Progenitor cell of endocrine pancreas (in vitro differentiated cells): Measurements from ENCODE around the gene ATOH1. TPM values are rescaled to one million over a fixed set of nuclear protein-coding genes. Genes with fewer than 3 reads are reported as not detected.

Experiments
- DNase-seq: peaks from one replicate; pipeline ENCODE4 v3.0.0; 2021; ENCODE audit warnings: low spot score; ENCODE audit not compliant: unreplicated experiment
- H3K27ac Mint-ChIP-seq: 2 replicates; pipeline ENCODE4 v1.8.0; 2021; ENCODE audit warnings: mild to moderate bottlenecking, moderate library complexity, mixed read lengths
- H3K27me3 Mint-ChIP-seq: 2 replicates; pipeline ENCODE4 v1.8.0; 2021; ENCODE audit warnings: mixed read lengths
- H3K36me3 Mint-ChIP-seq: 2 replicates; pipeline ENCODE4 v1.8.0; 2022; ENCODE audit warnings: mixed read lengths; ENCODE audit not compliant: insufficient read depth
- H3K4me1 Mint-ChIP-seq: 2 replicates; pipeline ENCODE4 v1.8.0; 2021; ENCODE audit warnings: low read depth, mixed read lengths
- H3K4me3 Mint-ChIP-seq: 2 replicates; pipeline ENCODE4 v1.8.0; 2021; ENCODE audit warnings: low read depth, mild to moderate bottlenecking, moderate library complexity, mixed read lengths
- H3K9me3 Mint-ChIP-seq: 2 replicates; pipeline ENCODE4 v1.8.0; 2021; ENCODE audit warnings: low read depth, mixed read lengths
- long read RNA-seq: library from polyadenylated mRNA; unstranded; transcript quantifications from one replicate; pipeline ENCODE4 v2.0.0, GENCODE V29; 2020
- total RNA-seq: library from RNA; stranded (reverse); gene quantifications from 2 replicates; pipeline ENCODE4 v1.2.1, GENCODE V29; 2021
- TF ChIP-seq, protein P1 (sequence below): fragments of 200-600 bp; sonication (generic); IDR thresholded peaks from one replicate; pipeline ENCODE4 v1.5.0; 2021; ENCODE audit warnings: antibody characterized with exemption, mild to moderate bottlenecking; ENCODE audit not compliant: unreplicated experiment

The ATOH1 gene, protein sequence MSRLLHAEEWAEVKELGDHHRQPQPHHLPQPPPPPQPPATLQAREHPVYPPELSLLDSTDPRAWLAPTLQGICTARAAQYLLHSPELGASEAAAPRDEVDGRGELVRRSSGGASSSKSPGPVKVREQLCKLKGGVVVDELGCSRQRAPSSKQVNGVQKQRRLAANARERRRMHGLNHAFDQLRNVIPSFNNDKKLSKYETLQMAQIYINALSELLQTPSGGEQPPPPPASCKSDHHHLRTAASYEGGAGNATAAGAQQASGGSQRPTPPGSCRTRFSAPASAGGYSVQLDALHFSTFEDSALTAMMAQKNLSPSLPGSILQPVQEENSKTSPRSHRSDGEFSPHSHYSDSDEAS
- total RNA-seq, result 0.36 TPM in 1 of 2 replicates, not detected in the other
- long read RNA-seq, result 0 reads

- Mint-ChIP-seq H3K27me3 (peaks cover 95% of the 10 kb centered on the region), H3K27ac (no peak within 1 kb of the TSS), H3K36me3 (no peaks in the 10 kb centered on the region), H3K9me3 (no peaks in the 10 kb centered on the region), H3K4me1 (peaks cover 31% of the 10 kb centered on the region), H3K4me3 (peak within 1 kb of the TSS; percentile 71)
- TF ChIP-seq, protein P1, sequence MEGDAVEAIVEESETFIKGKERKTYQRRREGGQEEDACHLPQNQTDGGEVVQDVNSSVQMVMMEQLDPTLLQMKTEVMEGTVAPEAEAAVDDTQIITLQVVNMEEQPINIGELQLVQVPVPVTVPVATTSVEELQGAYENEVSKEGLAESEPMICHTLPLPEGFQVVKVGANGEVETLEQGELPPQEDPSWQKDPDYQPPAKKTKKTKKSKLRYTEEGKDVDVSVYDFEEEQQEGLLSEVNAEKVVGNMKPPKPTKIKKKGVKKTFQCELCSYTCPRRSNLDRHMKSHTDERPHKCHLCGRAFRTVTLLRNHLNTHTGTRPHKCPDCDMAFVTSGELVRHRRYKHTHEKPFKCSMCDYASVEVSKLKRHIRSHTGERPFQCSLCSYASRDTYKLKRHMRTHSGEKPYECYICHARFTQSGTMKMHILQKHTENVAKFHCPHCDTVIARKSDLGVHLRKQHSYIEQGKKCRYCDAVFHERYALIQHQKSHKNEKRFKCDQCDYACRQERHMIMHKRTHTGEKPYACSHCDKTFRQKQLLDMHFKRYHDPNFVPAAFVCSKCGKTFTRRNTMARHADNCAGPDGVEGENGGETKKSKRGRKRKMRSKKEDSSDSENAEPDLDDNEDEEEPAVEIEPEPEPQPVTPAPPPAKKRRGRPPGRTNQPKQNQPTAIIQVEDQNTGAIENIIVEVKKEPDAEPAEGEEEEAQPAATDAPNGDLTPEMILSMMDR, result no peak
- DNase-seq, result peak; percentile 37
These were observed at the start of gene ATOH1 for GRCh38 chr4:93828332-93828994. Gene ATOH1 (plus strand): TSS chr4:93828753. CDS start chr4:93828927, 174 bp downstream.

GRCh38 chr4:93779228-93779627, 49.3 kb upstream of the ATOH1 start:
- Mint-ChIP-seq H3K4me3 (no peak overlapping the region), H3K4me1 (no peaks in the 10 kb centered on the region), H3K27ac (no peak overlapping the region), H3K9me3 (no peaks in the 10 kb centered on the region), H3K27me3 (no peaks in the 10 kb centered on the region), H3K36me3 (no peaks in the 10 kb centered on the region)
- DNase-seq, result no peak
- TF ChIP-seq, protein P1, result no peak

- no peaks in the 10 kb centered on the region for H3K27me3 Mint-ChIP-seq
- DNase-seq, result no peak
- TF ChIP-seq, protein P1, result no peak
- H3K4me3 Mint-ChIP-seq, result no peak overlapping the region
- H3K27ac Mint-ChIP-seq, result no peak overlapping the region
- no peaks in the 10 kb centered on the region for H3K4me1 Mint-ChIP-seq
- H3K36me3 Mint-ChIP-seq, result no peaks in the 10 kb centered on the region
- no peaks in the 10 kb centered on the region for H3K9me3 Mint-ChIP-seq
These were observed 48.5 kb upstream of the ATOH1 start for GRCh38 chr4:93780080-93780479.

- no peak overlapping the region for H3K4me3 Mint-ChIP-seq
- H3K27me3 Mint-ChIP-seq, result no peaks in the 10 kb centered on the region
- TF ChIP-seq, protein P1, result no peak
- H3K27ac Mint-ChIP-seq, result no peak overlapping the region
- no peaks in the 10 kb centered on the region for H3K4me1 Mint-ChIP-seq
- DNase-seq, result no peak
- H3K36me3 Mint-ChIP-seq, result no peaks in the 10 kb centered on the region
- H3K9me3 Mint-ChIP-seq, result no peaks in the 10 kb centered on the region
These were observed 47.4 kb upstream of the ATOH1 start for GRCh38 chr4:93781198-93781597.

- Mint-ChIP-seq H3K4me1 (no peaks in the 10 kb centered on the region), H3K27ac (no peak overlapping the region), H3K9me3 (no peaks in the 10 kb centered on the region), H3K36me3 (no peaks in the 10 kb centered on the region), H3K4me3 (no peak overlapping the region), H3K27me3 (no peaks in the 10 kb centered on the region)
- no peak for DNase-seq
- TF ChIP-seq, protein P1, result no peak
These were observed 42.4 kb upstream of the ATOH1 start for GRCh38 chr4:93786149-93786548.
